HG02798 (cell line): ENCODE data around the gene FOXN3.

ENCODE experiments used
- ATAC-seq: cut with Tn5 transposase; IDR thresholded peaks from one replicate; pipeline ENCODE4 v1.9.1; 2021; ENCODE audit warnings: mild to moderate bottlenecking; ENCODE audit not compliant: unreplicated experiment, poor library complexity

The FOXN3 gene

DNA sequence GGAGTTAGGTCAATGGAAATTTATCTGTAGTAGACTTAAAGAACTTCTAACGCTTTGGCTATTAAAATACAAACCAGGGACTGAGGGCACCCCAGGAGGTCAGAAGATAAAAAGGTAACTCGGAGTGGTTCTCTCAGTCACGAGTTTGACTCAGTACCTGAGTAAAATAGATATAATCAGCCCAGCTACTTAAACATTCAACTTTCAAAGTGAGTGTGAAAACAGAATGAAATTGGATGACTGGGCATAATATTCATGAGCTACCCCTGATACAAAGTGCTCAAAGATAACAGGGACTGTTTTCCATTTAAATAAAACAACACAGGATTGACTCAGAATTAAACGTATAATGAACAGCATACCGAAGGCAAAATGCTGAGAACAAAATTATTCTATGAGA, 75.0 kb downstream of the FOXN3 start:
- ATAC-seq, result no peak

DNA sequence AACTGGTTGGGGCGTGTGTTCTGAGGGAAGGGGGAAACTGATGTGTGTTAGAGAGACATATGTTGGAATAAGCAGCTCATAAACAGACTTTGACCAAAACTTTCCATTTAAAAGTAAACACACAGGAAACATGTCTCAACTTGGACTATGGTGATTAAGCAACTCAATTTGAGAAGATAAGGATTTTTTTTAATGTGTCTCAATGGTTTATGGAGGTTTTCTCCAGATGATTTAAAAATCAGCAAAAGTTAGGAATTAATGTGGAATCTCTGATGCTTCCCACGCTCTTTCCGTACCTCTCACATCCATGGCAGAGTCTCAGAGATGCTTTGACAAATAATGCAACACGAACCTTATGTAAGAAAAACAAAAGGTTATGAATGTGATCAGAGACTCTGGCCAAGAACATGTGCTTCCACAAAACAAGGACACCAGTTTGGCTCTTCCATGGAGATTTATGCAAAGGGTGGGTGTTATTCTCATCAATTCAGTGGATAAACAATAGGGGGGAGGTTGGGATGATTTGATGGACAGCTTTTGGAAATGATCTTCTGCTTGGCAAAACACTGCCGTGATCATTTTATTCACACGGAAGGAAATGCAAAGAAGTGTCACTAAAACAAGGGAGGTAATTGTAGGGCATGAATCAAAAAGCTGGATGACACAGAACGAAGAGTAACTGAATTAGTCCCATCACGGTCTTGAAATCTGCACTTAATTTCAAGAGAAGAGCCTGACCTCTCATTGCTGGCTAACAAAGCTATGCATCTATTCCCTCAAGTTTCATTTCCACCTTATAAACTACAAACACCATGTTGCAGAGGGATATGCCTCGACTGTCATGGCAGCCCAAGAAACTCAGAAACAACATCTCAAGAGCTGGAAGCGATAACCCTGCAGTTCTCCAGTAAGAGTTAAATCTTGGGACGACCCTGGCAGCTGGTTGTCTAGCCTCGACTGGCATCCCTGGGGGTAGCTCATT, 76.5 kb downstream of the FOXN3 start:
- no peak for ATAC-seq

DNA sequence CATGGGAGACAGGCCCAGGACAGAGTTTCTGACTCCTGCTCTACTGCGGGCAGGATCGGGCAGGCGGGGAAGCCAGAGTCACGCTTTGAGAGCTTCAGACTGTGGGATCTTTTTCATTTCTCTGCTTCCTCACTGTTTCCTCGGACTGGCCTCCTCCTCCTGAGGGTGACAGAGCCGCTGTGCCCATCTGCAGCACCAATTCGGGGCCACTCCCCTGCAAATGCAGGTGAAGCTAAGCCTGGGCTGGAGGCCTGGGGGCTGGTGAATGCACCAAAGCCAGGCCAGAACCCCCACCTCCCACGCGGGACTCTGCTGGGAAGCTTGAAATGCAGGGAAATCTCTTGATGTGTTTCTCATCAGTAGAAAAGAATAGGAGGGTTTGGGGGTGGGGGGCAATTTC, 77.5 kb downstream of the FOXN3 start:
- no peak for ATAC-seq

DNA sequence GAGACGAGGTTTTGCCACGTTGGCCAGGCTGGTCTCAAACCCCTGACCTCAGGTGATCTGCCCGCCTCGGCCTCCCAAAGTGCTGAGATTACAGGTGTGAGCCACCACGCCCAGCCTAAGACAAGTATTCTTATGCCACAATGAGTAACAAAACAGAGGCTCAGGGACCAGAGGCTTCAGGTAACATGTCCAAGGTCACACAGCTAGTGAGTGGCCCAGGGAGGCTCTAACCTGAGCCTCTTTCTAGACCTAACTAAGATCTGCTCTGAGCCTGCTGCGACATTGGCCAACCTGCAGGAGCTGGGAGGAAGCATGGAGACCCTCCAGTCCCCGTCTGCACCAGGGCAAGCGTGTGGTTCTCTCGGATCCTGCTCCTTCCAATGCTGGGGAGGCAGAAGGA, 77.9 kb downstream of the FOXN3 start:
- ATAC-seq, result no peak

DNA sequence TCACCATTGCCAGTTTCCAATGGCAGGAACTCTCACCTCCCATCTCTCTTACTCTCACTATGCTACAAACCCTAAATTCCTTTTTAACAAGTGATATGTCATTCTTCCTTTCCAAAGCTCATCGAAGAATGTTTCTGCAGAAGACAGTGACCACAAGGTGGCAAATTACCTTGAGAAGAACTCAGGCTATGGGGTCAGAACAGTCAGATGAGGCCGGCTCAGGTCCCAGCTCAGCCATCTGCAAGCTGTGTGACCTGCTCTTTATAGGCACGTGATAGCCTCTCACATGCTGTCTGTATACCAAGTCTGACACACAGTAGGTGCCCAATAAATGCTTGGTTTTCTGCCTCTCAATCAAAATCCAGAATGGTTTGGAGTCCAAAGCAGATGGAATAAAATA, 80.7 kb downstream of the FOXN3 start:
- ATAC-seq, result peak; percentile 56

DNA sequence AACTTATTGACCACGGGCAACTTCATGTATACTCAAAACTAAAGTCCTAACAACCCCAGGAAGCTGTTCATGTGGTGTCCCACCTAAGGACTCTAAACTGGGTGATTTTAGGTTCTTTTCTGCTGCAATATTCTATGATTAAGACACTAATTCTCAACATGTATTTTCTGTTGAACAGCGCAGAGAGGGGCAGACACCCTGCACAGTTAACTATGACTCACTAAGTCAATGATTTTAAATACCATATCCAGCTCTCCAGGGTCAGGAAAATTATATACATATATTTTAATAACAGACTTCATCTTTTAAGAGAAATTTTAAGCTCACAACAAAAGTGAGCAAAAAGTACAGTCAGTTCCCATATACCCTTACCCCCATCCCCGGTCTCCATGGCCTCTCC, 85.0 kb downstream of the FOXN3 start:
- ATAC-seq, result no peak

DNA sequence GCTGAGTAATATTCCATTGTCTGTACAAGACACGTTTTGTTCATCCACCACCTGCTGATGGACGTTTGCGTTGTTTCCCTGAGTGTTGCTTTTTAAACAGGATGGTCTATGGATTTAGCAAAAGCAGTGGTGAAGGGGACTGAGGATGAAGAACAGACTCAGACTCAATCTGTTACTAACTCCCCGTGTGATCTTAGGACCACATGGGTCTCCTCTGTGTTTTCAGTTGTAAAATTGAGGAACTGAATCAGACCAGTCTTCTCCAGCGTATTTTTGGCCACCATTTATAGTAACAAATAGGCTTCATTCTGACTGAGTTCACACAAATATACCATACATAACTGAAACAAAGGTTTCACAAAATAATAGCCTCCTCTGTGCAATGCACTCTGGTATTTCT, 85.6 kb downstream of the FOXN3 start:
- peak; percentile 87 for ATAC-seq

DNA sequence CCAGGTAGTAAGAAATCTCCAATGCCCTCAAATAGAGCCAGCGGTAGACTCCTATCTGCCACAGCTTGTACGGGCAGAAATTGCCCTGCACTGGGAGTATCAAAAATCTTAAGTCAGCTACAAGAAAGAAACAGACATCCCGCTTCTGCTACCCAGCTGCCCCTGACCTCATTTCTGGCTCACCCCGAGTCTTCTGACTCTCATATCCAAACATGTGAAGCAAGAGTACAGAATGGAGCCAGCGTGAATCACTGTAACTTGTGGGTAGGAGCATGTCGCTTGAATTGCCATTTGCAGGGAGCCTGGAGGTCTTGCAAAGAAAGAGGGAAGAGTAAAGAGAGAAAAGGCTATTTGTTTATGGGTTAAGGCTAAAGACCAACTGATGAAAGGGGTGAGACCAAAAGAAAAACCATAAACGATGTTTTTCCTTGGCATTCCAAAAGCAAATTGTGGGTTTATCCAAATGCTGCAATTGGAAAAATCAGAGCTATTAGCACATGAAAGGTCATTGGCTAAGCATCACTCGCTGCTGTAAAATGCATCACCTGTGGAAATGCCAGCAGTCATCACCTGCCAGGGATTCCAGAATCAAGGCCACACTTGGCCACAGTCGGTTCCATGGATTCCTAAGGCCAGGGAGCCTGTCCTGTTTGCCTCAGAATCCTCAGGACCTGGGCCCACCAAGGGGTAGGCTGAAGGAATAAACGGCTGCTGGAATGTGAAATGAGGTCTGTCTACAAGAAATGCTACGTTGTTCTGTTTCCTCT, 86.6 kb downstream of the FOXN3 start:
- ATAC-seq, result no peak

DNA sequence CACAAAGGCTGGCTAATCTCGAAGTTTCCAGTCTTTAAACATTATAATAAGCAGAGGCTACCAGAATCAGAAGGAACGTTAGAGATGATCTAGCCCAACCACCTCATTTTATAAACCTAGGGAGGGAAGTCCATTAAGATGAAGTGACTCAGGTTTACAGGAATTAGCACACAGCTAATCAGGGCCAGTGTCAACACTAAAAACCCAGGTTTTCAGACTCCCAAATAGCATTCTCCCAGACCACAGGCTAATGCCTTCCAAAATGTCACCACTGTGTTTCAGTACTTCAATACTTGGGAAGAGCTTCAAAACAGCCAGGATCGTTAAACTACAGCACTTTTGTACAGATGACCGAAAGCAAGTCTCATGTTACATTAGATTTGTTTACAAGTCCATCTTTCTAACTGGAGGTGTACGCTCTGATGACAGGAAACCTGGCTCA, 89.2 kb downstream of the FOXN3 start:
- no peak for ATAC-seq

DNA sequence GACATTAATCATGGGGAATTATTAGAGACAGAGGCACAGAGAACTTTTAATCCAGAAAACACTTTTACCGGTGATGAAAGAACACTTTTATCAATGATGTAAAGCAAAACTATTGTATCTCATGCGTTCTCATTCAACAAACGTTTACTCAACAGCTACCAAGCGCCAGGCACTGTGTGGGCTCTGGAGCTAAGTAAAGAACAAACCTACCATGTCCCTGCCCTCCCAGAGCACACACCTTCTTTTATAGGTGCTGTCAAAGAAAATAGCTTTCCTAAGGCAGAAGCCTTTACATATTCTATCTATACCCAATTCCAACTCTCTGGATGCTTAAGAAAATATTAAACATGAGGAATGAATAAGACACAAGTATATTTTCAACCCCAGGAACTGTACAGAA, 91.1 kb downstream of the FOXN3 start:
- ATAC-seq, result no peak

DNA sequence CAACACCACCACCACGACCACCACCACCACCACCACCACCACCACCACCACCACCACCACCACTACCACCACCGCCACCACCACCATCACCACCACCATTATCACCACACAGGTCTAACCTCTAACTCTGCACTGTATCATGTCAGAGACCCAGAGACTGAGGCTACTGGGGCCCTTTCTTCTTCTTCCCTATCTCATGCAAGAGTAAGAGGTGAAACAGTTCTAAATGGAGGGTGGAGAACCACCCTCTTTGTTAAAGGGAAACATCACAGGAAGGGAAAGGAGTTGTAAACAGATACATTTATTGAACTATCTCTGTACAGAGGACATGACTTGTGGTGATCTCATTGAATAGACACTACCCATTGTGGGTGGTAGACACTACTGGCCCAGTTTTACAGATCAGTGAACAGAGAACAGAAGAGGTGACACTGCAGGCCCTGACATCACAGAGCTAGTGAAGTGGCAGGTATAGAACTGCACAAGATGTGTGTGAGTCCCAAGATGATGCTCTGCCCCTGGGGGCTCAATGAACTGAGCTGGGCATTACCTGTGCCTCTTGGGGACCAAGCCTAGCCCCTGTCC, 91.6 kb downstream of the FOXN3 start:
- ATAC-seq, result no peak

DNA sequence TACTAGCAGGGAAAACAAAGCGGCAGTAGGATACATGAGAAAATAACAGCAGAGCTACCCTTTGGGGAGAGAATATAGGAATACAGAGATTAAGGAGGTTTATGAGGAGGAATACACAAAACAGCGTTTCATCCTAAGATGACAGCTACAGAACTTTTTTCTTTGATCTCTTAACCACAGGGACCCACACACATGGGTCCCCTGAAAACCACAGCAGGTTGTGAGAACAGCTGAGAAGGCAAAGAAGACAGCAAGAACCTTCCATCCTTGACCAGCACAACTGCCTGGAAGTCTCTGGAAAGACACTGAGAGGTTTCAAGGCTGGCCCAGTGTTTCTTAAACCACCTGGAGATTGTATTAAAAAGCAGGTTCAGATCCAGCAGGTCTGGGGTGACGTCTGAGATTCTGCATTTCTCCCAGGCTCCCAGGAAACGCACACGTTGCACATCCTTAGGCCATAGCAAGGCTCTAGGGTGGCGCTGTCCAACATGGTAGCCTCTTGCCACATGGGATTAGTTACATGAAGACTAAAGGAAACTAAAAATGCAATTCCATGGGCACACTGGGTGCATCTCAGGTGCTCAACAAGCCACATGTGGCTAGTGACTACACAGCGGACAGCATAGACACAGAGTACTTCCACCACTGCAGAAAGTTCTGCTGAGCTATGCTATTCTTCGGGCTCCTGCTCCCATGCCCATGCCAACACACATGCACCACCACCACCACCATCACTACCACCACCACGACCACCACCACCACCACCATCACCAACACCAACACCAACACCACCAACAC, 92.3 kb downstream of the FOXN3 start:
- peak; percentile 86 for ATAC-seq

DNA sequence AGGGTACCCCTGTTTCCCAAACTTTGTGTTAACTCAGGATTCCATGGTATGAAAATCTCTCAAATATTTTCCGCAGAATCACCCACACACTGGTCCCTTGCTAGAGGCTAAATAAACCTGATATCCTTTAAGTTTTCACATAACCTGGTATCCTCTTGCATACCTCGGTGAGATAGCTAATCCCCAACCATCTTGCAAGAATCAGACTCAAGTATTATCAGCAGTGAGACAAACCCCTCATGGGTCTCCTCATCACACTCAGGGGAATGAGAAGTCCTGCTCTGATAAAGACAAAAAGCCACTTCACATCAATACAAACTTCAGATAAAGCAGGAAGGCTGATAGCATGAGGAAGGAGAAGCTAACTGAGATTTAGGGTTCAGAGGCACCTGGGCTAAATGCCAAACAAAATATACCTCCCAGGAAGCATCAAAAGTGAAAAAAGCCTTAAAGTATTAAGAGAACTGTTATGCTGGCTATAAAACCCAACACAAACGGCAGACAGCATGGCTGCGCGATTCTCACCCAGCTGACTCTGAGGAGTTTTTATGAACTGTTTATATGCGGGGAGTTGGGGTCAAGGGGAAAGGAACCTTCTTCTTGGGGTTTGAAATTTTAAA, 96.5 kb downstream of the FOXN3 start:
- no peak for ATAC-seq

DNA sequence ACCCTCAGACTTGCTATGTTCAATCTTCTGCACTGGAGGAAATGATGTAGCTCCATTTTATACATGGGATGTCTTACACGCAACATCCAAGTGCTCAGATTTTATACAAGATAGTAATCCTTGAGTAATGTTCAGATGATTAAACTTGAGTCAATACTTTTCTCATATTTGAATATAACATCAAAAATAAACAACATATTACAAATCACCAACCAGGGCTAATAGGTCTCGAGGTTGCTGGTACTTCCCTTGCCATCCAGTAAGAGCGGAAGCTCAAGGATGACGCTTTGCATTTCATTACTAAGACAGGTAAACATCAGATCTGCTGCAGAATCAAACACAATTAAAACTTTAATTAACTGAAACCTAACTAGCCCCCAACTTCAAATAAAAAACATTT, 97.3 kb downstream of the FOXN3 start:
- no peak for ATAC-seq

DNA sequence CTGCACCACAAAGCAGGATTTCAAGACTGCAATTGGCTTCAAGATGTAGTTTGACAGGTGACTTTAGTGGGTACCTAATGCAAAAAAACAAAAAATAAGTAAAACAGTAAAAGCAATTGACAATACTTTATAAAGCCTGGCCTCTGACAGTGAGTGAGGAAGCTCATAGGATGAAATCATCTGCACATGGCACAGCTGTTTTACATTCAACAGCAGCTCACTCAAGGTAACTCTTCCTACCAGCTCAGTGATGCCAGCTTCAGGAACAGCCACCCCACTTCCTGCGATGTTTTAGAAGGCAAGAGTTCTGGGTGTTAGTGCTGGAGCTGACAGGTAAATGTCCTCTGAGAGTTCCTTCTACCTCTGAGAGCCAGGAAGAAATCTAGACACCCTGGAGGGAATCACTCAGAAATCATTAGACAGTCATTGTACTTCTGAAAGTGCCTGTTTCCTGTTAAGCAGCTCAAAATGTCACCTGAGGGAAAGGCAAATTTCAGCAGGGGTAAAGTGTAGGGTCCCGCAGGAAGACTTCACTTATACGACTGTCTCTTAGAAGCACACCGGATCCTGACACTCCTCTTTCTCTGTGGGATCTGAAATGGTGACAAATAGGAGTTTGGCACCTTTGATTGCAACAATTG, 99.9 kb downstream of the FOXN3 start:
- peak; percentile 73 for ATAC-seq

DNA sequence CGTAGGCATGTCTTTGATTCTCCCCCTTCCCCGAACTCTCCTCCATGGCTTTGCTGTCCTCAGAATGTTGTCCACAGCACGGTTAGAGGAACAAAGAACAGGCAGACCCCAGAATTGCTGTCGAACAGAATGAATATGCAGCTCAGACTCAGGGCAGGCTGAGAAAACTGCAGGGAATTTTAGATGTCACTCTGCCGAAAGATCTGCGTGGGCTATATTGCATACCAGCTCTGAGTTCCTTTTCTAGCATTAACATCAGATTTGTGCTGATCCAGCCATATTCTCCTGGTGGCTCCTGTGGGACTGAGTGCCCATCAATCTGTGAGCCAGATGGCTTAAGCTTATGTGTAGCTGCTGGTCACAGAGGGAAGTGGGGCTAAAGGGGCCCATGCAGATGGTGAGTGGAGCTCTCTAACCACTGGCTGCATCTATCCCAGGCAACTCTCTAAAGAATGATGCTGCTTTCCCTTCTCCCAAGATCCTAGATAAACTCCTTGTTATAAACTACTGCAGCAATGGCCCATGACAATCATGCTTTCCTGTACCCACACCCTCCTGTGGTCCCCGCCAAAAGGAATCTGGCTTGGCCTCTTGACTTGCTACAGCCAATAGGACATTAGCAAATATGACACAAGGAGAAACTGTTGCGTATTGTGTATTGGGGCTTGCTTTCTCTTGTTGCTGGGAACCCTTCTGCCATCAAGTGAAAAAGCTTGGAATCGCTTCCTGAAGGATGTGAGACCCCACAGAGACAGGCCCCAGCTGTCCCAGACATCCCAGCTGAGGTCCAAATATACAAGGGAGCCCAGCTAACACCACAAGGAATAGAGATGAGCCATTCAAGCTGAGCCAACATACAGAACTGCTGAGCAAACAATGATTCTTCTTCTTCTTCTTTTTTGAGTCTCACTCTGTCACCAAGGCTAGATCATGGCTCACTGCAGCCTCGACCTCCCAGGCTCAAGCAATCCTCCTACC, 101.3 kb downstream of the FOXN3 start:
- no peak for ATAC-seq

DNA sequence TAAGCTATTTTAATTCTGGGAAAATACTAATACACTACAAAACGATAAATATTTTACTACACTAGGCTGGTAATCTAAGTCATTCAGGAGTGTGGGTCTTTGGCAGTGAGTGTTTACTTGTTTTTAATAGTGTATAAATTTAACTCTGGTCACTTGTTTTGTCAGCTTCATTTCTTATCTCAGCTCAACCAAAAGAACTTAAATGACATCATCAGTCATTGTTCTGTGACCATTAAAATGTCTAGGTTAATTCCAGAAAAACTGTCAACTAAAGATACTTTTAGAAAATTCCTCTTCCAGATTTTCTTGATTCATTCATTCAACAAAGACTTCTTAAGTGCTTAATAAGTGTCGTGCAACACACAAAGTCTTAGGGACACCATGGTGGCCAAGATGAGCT, 102.8 kb downstream of the FOXN3 start:
- ATAC-seq, result no peak

DNA sequence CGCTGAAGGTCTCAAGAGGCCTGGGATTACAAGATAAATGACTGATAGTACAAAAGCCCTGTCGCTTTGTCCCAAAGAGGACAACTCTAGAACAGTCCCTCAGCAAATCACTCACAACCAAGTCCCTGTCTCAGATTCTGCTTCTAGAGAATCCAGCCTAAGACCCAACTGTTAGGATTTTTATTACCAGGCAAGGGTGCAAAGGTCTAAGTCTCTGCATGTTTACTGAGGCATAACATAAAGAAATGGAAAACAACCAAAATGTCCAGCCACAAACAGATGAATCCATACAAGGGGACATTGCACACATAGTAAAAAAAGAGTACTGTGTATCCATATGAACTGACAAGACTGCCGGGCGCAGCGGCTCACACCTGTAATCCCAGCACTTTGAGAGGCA, 104.1 kb downstream of the FOXN3 start:
- ATAC-seq, result no peak
